Activated naive CD4-positive, alpha-beta T cell treated with anti-CD3 and anti-CD28 coated beads, Interleukin-2, amount 50 U/mL, for 24 hours (primary cell): Measurements from ENCODE around the gene FHL1.

Source experiments
- H3K27ac Mint-ChIP-seq: one replicate; pipeline ENCODE4 v1.8.0; 2021; ENCODE audit warnings: mild to moderate bottlenecking, mixed read lengths
- H3K27me3 Mint-ChIP-seq: one replicate; pipeline ENCODE4 v1.8.0; 2021; ENCODE audit warnings: mixed read lengths
- H3K36me3 Mint-ChIP-seq: one replicate; pipeline ENCODE4 v1.8.0; 2021; ENCODE audit warnings: mixed read lengths
- H3K4me1 Mint-ChIP-seq: one replicate; pipeline ENCODE4 v1.8.0; 2021; ENCODE audit warnings: mixed read lengths
- H3K4me3 Mint-ChIP-seq: one replicate; pipeline ENCODE4 v1.8.0; 2021; ENCODE audit warnings: mild to moderate bottlenecking, mixed read lengths
- H3K9me3 Mint-ChIP-seq: one replicate; pipeline ENCODE4 v1.8.0; 2021; ENCODE audit warnings: mixed read lengths

FHL1 gene

DNA sequence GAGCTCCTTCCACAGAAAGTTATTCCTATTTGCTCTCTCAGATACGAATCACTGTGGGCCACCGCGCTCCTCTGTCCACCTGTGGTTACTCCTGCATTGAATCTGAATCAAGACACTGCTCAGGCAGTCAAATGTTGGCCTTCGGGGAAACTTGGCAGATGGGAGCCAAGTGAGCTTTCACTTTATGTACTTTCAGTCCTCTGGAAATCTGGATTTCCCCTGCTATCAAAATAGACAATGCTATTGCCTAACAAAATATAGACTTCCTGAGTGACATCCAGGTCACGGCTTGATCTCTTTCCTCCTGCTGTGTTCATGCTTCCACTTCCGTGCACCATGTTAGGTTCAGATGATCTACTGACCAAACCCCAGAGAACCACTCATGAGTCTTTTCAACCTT, 43.8 kb downstream of the FHL1 start:
- H3K4me3 Mint-ChIP-seq, result no peak overlapping the region
- H3K36me3 Mint-ChIP-seq, result no peaks in the 10 kb centered on the region
- no peaks in the 10 kb centered on the region for H3K27me3 Mint-ChIP-seq
- no peak overlapping the region for H3K27ac Mint-ChIP-seq
- H3K9me3 Mint-ChIP-seq, result no peaks in the 10 kb centered on the region
- peaks cover 31% of the 10 kb centered on the region for H3K4me1 Mint-ChIP-seq

DNA sequence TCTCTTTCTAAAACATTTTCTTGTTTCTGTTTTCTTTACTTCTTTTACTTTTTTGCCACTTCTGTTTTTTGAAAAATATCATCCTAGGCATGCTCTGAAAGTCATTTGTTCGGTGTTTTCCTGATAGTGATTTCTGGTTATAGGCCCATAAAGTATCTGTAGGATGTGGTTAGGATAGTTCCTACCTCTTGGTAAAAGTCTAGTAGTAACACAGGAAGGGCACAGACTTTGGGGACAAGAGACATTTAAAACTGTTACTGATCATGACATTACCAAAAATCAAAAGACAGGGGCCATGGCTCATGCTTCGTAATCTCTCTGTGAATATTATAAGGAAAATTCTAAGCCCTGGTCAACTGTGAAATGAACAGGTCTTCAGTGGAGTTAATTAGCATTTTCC, 44.8 kb downstream of the FHL1 start:
- H3K4me3 Mint-ChIP-seq, result peak overlapping the region; percentile 15
- H3K27ac Mint-ChIP-seq, result peak overlapping the region; percentile 30
- peaks cover 31% of the 10 kb centered on the region for H3K4me1 Mint-ChIP-seq
- H3K36me3 Mint-ChIP-seq, result no peaks in the 10 kb centered on the region
- no peaks in the 10 kb centered on the region for H3K9me3 Mint-ChIP-seq
- H3K27me3 Mint-ChIP-seq, result no peaks in the 10 kb centered on the region

DNA sequence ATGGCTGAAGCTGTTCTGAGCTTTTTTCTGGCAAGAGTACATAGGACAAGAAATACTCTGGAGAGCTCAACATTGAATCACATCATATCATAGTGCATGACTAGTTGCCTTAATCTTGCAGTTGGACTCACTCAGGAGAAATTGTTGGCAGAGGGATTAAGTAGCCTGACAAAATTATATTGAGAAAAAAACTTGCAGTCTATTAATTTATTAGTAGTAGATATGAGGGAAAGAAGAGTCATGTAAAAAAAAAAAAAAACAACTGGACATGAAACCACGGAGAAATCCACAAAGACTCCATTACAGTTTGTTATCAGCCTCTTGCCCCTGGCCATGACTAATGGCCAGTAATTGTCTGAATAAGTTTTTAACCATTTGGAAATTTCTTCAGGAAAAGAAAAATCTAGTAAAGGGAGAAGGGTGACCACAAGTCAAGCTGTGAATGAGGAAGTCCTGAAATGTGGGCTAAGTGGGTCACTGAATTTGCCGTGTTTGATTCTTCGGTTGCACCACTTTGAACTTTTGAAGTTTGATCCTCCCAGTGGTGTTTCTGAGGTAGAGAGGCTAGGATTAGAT, 45.6 kb downstream of the FHL1 start:
- Mint-ChIP-seq H3K4me1 (peaks cover 31% of the 10 kb centered on the region), H3K9me3 (no peaks in the 10 kb centered on the region), H3K36me3 (no peaks in the 10 kb centered on the region), H3K4me3 (peak overlapping the region; percentile 15), H3K27me3 (no peaks in the 10 kb centered on the region), H3K27ac (no peak overlapping the region)

DNA sequence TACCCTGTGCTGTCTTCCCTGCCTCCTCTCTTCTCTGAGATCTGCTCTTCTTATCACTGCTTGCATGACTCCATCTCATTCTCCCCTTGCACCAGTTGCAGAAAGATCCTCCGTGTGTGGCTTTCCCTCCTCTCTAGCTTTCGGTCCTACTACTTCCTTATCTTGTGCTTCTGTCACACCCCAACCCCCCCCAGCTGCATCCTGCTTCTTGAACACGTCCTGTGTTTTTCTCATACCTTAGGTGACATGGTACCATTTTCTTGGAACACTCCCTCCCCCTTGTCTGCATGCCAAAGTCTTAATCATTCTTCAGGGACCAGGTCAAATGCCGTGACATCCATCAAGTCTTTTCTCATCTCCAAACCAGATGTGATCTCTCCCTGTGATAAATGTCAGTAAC, 46.4 kb downstream of the FHL1 start:
- peaks cover 31% of the 10 kb centered on the region for H3K4me1 Mint-ChIP-seq
- H3K4me3 Mint-ChIP-seq, result peak overlapping the region; percentile 47
- no peaks in the 10 kb centered on the region for H3K27me3 Mint-ChIP-seq
- H3K36me3 Mint-ChIP-seq, result no peaks in the 10 kb centered on the region
- H3K27ac Mint-ChIP-seq, result peak overlapping the region; percentile 38
- no peaks in the 10 kb centered on the region for H3K9me3 Mint-ChIP-seq

DNA sequence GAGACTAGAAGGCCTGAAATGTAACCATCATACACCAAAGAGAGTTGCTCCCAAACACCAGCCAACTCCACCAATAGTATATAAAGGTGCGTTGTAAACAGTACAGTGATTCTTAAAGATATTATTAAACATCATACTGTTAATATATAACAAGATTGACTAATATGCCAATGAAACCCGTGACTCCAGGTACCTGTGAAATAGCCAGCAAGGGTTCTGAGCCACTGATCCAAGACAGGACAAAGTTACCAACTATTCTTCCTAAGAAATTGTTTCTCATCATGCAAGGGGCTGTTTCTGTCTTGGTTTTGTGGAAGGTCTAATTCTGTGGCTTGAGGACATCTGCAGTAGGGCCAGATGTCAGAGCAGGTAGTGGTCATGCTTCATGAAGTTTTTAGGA, 47.2 kb downstream of the FHL1 start:
- Mint-ChIP-seq H3K4me3 (no peak overlapping the region), H3K27ac (no peak overlapping the region), H3K9me3 (no peaks in the 10 kb centered on the region), H3K36me3 (no peaks in the 10 kb centered on the region), H3K4me1 (peaks cover 31% of the 10 kb centered on the region), H3K27me3 (no peaks in the 10 kb centered on the region)

DNA sequence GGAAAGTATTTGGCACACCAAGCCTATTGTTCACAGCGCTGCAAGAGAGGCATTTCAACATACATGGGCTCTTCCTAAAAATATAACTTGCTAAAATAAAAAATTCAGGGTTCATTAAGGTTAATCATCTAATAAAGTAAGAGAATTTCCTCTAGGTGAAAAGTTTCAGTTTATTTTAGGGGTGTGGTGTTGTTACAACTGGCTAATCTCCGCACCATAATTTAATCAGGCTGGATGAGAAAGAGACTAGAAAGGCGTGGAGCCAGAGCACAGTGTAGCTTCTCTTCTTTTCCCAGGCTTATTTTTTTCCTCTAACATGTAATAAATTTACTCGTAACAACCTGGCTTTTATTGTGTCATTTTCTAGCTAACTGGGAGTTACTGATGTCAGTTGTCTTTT, 47.9 kb downstream of the FHL1 start:
- Mint-ChIP-seq H3K4me3 (no peak overlapping the region), H3K9me3 (no peaks in the 10 kb centered on the region), H3K4me1 (peaks cover 31% of the 10 kb centered on the region), H3K36me3 (no peaks in the 10 kb centered on the region), H3K27ac (no peak overlapping the region), H3K27me3 (no peaks in the 10 kb centered on the region)

DNA sequence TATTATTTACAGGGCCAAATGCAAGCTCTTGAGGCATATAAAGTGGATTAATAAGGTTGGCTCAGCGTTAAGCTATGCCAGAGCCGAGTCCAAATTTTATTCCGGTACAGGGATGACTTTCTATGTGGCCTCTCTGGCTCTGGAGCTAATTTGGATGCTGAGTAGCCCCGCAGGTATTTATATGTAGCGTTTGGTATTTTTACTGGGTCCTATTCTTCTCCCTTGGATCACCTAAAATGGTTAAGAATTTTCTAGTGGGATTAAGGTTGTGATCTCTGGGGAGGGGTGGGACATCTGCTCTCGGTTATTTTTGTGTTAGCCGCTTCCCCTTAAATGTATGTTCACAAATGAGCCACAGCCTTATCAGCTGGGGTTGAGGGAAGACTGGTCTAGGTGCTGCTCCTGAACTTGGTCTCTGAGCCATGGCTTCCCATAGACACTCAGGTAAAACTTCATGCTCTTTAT, 49.4 kb downstream of the FHL1 start:
- no peaks in the 10 kb centered on the region for H3K27me3 Mint-ChIP-seq
- no peaks in the 10 kb centered on the region for H3K9me3 Mint-ChIP-seq
- no peak overlapping the region for H3K27ac Mint-ChIP-seq
- no peaks in the 10 kb centered on the region for H3K36me3 Mint-ChIP-seq
- peaks cover 24% of the 10 kb centered on the region for H3K4me1 Mint-ChIP-seq
- H3K4me3 Mint-ChIP-seq, result no peak overlapping the region

DNA sequence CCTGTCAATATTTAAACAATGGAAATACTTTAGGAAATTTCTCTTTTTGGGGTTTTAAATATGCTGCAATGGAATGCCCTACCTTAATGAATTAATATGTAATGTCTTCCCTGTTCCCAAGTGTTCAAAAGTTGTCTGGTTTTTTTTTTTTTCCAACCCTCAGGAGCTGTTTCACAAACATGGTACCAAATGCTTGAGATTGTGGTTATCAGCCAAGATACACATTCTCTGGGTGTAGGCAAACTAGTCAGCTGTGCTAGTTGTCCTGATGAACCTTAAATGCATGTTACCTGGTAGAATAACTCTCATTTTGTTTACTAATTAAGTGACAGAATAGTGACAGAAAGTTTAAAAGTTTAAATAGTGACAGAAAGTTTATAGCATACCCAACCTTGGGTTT, 50.7 kb downstream of the FHL1 start:
- Mint-ChIP-seq H3K4me3 (no peak overlapping the region), H3K9me3 (no peaks in the 10 kb centered on the region), H3K36me3 (no peaks in the 10 kb centered on the region), H3K27ac (no peak overlapping the region), H3K27me3 (no peaks in the 10 kb centered on the region), H3K4me1 (peaks cover 15% of the 10 kb centered on the region)

DNA sequence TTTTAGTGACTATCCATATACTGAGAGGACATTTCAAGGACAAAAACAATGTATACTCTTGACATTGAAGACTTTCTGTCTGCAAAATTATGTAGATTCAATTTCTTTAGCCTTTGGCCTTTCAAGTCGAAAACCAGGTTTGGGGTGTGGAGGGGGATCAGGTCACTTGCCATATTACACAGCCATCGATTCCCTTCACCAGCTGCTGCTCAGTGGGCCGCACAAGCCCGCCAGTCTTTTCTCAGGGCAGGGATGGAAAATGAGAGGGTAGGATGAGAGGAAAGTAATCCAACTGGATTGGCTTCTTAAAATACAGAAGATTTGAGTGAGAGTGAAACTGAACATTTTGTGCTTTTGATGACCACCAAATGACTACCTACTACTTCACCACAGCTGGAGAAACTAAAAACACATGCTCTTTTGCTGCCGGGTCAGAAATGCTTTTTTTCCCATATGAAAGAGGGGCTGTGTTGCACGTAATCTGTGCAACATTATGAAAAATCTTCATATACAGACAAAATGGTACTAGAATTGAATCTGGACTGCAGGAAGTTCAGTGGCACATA, 51.4 kb downstream of the FHL1 start:
- H3K4me3 Mint-ChIP-seq, result no peak overlapping the region
- H3K9me3 Mint-ChIP-seq, result no peaks in the 10 kb centered on the region
- no peak overlapping the region for H3K27ac Mint-ChIP-seq
- peaks cover 15% of the 10 kb centered on the region for H3K4me1 Mint-ChIP-seq
- no peaks in the 10 kb centered on the region for H3K36me3 Mint-ChIP-seq
- no peaks in the 10 kb centered on the region for H3K27me3 Mint-ChIP-seq

DNA sequence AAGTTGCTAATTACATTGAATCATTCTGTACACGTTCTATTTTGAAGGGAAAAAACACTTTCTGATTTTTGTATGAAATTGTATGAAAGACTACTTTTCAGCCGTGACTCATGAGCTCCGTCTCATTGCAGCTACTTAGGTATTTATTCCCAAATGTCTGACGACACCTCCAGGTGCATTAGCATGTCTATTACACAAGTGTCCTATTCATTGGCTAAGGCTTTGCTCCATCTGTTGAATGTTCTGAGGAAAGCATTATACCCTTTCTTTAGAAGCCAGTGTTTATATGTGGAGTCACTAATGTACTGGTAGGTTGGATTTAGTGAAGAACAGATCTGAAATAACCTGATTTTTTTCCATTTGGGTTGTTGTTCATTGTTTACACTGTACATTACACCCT, 52.0 kb downstream of the FHL1 start:
- no peak overlapping the region for H3K4me3 Mint-ChIP-seq
- no peaks in the 10 kb centered on the region for H3K9me3 Mint-ChIP-seq
- H3K4me1 Mint-ChIP-seq, result peaks cover 16% of the 10 kb centered on the region
- no peaks in the 10 kb centered on the region for H3K36me3 Mint-ChIP-seq
- no peaks in the 10 kb centered on the region for H3K27me3 Mint-ChIP-seq
- no peak overlapping the region for H3K27ac Mint-ChIP-seq

DNA sequence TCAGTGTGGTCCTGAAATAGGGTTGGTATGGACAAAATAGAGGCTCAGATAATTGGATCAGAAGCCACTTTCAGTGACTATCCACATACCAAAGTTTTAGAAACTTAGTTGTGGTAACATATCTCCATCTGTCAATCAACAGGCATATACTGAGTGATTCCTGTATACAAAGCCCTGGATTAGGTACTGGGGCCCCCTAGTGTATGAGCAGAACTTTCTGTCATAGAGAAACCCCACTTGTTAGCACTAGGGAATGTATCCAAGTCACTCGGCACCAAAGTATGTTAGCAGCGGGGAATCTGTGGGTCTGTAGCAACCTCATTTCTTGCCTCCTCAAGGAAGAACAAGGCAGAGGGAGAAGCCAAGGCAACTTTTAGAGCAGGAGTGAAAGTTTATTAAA, 53.1 kb downstream of the FHL1 start:
- Mint-ChIP-seq H3K36me3 (no peaks in the 10 kb centered on the region), H3K9me3 (no peaks in the 10 kb centered on the region), H3K27ac (no peak overlapping the region), H3K4me1 (peaks cover 25% of the 10 kb centered on the region), H3K27me3 (no peaks in the 10 kb centered on the region), H3K4me3 (no peak overlapping the region)

DNA sequence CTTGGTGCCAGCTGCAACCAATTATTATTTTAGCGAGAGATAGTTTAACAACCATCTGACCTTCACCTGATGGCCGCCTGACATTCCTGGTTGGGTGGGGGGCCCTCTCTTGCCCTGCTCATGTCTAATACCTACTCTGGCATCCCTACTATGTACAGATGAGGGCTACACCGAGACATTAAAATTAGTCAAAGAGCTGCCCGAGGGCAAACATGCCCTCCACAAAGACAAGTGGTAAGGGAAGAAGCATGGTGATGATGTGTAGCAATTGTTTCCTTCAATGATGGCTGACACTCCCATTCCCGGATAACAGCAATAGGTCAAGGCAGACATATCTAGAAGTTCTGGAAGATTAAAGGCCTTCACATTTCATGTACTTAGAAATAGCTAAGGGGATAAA, 54.3 kb downstream of the FHL1 start:
- H3K4me1 Mint-ChIP-seq, result peaks cover 28% of the 10 kb centered on the region
- H3K27ac Mint-ChIP-seq, result no peak overlapping the region
- no peak overlapping the region for H3K4me3 Mint-ChIP-seq
- no peaks in the 10 kb centered on the region for H3K36me3 Mint-ChIP-seq
- H3K27me3 Mint-ChIP-seq, result no peaks in the 10 kb centered on the region
- no peaks in the 10 kb centered on the region for H3K9me3 Mint-ChIP-seq

DNA sequence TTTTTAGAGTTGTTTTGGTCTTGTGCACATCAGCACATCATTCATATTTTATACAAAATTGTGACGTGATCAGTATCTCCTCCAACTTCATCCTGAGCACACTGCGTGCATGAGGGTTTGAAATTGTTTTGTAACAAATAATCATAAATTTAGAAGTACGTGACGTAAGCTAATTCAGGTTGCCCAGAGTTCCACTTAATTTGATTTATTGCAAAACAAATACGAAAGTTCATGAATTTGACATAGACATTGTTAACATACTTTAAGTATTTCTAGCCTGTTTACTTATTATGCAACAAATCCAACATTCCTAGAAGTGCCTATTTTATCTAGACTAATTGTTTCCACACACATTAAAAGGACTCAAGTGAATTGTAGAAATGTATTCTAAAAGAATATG, 55.6 kb downstream of the FHL1 start:
- Mint-ChIP-seq H3K4me1 (peaks cover 28% of the 10 kb centered on the region), H3K4me3 (no peak overlapping the region), H3K27ac (no peak overlapping the region), H3K36me3 (no peaks in the 10 kb centered on the region), H3K27me3 (no peaks in the 10 kb centered on the region), H3K9me3 (no peaks in the 10 kb centered on the region)

DNA sequence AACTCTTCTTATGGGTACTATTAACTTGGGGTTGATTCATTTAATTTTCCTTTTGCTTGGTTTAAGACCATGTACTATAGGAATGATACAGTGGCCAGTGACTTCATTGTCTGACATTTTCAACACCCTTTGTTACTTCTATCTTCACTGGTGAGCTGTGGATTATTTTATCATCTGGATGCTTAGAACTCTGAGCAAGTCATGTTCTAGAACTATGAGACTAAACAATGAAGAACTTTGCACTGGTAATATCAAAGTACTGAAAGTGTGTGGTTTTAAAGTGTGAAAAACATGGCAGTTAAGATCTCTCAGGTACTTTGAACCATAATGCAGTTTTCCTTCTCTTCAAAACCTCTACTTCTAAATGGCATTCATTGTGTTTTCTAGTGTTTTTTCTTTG, 56.1 kb downstream of the FHL1 start:
- no peaks in the 10 kb centered on the region for H3K27me3 Mint-ChIP-seq
- no peaks in the 10 kb centered on the region for H3K36me3 Mint-ChIP-seq
- H3K9me3 Mint-ChIP-seq, result no peaks in the 10 kb centered on the region
- no peak overlapping the region for H3K27ac Mint-ChIP-seq
- H3K4me3 Mint-ChIP-seq, result no peak overlapping the region
- peaks cover 28% of the 10 kb centered on the region for H3K4me1 Mint-ChIP-seq

DNA sequence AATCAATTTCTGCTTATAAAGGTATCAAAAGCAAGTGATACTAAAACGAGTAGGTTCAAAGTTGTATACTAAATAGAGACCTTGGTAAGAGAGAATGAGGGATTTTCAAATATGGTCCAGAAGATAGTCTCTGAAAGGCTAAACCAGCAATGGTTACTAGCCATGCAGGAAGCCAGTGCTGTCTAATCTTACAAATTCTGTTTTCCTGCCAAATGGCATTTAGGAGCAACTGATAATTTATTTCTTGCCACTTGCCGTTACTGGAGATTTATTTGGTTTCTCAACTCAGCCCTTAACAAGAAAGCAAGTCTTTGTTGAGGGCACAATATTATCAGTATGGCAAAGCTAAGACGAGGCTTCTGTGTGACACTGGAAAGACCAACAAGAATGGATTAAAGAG, 56.6 kb downstream of the FHL1 start:
- no peaks in the 10 kb centered on the region for H3K36me3 Mint-ChIP-seq
- H3K27me3 Mint-ChIP-seq, result no peaks in the 10 kb centered on the region
- no peak overlapping the region for H3K4me3 Mint-ChIP-seq
- H3K27ac Mint-ChIP-seq, result no peak overlapping the region
- peaks cover 28% of the 10 kb centered on the region for H3K4me1 Mint-ChIP-seq
- no peaks in the 10 kb centered on the region for H3K9me3 Mint-ChIP-seq

DNA sequence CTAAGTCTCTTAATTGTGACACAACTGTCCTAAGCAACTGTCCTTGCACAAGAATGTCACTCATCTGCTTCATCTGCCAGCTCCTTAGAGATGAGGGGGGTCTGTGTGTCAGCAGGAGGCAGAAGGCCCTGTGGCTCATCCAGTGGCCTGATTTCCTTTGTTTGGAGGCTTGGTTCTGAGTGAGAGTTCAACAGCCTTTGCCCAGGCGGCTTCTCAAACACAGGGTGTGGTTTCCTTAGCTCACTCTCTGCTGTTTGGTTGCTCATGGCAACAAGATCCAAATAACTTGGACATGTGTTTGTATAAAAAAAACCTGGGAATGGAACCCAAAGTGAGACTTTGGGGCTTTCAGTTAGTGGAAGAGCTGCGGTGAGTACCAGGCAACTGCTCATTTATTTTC, 57.2 kb downstream of the FHL1 start:
- H3K36me3 Mint-ChIP-seq, result no peaks in the 10 kb centered on the region
- no peak overlapping the region for H3K4me3 Mint-ChIP-seq
- no peak overlapping the region for H3K27ac Mint-ChIP-seq
- H3K9me3 Mint-ChIP-seq, result no peaks in the 10 kb centered on the region
- H3K4me1 Mint-ChIP-seq, result peaks cover 28% of the 10 kb centered on the region
- H3K27me3 Mint-ChIP-seq, result no peaks in the 10 kb centered on the region

DNA sequence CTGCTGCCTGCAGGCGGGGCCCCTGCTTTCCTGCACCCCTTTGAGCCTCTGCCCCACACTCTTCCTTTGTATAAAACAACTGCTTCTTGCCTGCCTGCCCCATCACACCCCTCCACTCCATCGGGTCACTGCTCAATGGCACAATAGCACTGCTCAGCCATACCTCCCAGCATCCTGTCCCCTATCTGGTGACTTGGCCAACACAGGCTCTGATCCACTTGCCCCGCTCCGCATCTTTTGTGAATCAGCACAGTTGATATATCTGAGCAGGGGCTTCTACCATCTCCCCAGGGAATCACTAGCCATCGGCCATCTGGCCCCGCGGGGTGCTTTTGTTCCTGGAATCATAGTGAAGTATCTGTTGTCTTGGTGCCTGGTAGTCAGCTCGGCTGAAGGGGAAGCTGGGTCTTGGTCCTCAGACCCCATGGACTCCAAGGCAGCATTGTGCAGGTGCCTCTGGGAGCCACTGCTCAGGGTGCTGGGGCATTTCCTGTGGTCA, 58.6 kb downstream of the FHL1 start:
- no peaks in the 10 kb centered on the region for H3K27me3 Mint-ChIP-seq
- H3K27ac Mint-ChIP-seq, result no peak overlapping the region
- no peaks in the 10 kb centered on the region for H3K9me3 Mint-ChIP-seq
- H3K4me1 Mint-ChIP-seq, result peaks cover 28% of the 10 kb centered on the region
- peaks cover 3% of the 10 kb centered on the region for H3K36me3 Mint-ChIP-seq
- H3K4me3 Mint-ChIP-seq, result no peak overlapping the region
